DND-41 (cell line): Measurements from ENCODE around the gene PRRX2.

Experiments used
- ATAC-seq: fragments of 200-7000 bp; cut with Tn5 transposase; 3 replicates; pipeline ENCODE4 v1.9.1; 2021; ENCODE audit warnings: low read depth; ENCODE audit not compliant: insufficient read depth
- DNase-seq: peaks from one replicate; pipeline ENCODE4 v3.0.0-alpha.2; 2020
- H2AFZ ChIP-seq: 2 replicates; pipeline ENCODE4 v1.6.0; 2012; ENCODE audit warnings: low read depth, low read length
- H3K27ac ChIP-seq: 2 replicates; pipeline ENCODE4 v1.5.1; 2012; ENCODE audit warnings: low read length, inconsistent platforms
- H3K27me3 ChIP-seq: fragments of 200-600 bp; sonication (generic); 2 replicates; pipeline ENCODE4 v1.6.0; 2012; ENCODE audit warnings: low read length, mild to moderate bottlenecking, inconsistent platforms; ENCODE audit not compliant: insufficient read depth, poor library complexity
- H3K36me3 ChIP-seq: 2 replicates; pipeline ENCODE4 v1.5.1; 2012; ENCODE audit warnings: low read length, inconsistent platforms; ENCODE audit not compliant: insufficient read depth
- H3K4me1 ChIP-seq: 2 replicates; pipeline ENCODE4 v1.5.1; 2012; ENCODE audit warnings: mild to moderate bottlenecking, low read length; ENCODE audit not compliant: insufficient read depth
- H3K4me2 ChIP-seq: 2 replicates; pipeline ENCODE4 v1.6.0; 2012; ENCODE audit warnings: mild to moderate bottlenecking, moderate library complexity, low read length, inconsistent platforms; ENCODE audit not compliant: insufficient read depth
- H3K4me3 ChIP-seq, 2 experiments: fragments of 200-600 bp in 1 of 2; shearing (Covaris generic) in 1 of 2; 2 replicates each; pipeline ENCODE4 v1.5.1; 2012 to 2016; ENCODE audit warnings: inconsistent platforms in 2 of 2, low read length in 2 of 2, mild to moderate bottlenecking in 2 of 2, low read depth in 1 of 2, moderate library complexity in 1 of 2
- H3K79me2 ChIP-seq: 2 replicates; pipeline ENCODE4 v1.6.0; 2012; ENCODE audit warnings: low read length, inconsistent platforms; ENCODE audit not compliant: insufficient read depth
- H3K9ac ChIP-seq: 2 replicates; pipeline ENCODE4 v1.6.0; 2012; ENCODE audit warnings: low read depth, mild to moderate bottlenecking, inconsistent platforms, low read length, moderate library complexity
- H3K9me3 ChIP-seq: 2 replicates; pipeline ENCODE4 v1.5.1; 2012; ENCODE audit warnings: low read length, moderate library complexity, mild to moderate bottlenecking, inconsistent platforms; ENCODE audit not compliant: insufficient read depth, severe bottlenecking
- H4K20me1 ChIP-seq: 2 replicates; pipeline ENCODE4 v1.6.0; 2012; ENCODE audit warnings: low read length; ENCODE audit not compliant: insufficient read depth
- EZH2 ChIP-seq: IDR thresholded peaks from 3 replicates; pipeline ENCODE4 v1.6.1; 2012; ENCODE audit warnings: borderline replicate concordance, low read depth, mild to moderate bottlenecking, moderate library complexity, low read length, inconsistent platforms; ENCODE audit not compliant: severe bottlenecking
- TF ChIP-seq, protein P1 (sequence below): IDR thresholded peaks from 2 replicates; pipeline ENCODE4 v1.5.1; 2012; ENCODE audit warnings: borderline replicate concordance, low read length, moderate library complexity, mild to moderate bottlenecking; ENCODE audit not compliant: poor library complexity, severe bottlenecking; ENCODE audit errors: extremely low read depth

PRRX2 gene

GRCh38 chr9:129667378-129667777 is 1.9 kb downstream of the PRRX2 start:
- H3K9ac ChIP-seq, result no peak overlapping the region
- no peaks in the 10 kb centered on the region for H3K36me3 ChIP-seq
- no peaks in the 10 kb centered on the region for H3K9me3 ChIP-seq
- no peaks in the 10 kb centered on the region for H3K27me3 ChIP-seq
- no peak for DNase-seq
- no peaks in the 10 kb centered on the region for H4K20me1 ChIP-seq
- H3K4me3 ChIP-seq, result no peak overlapping the region
- no peaks in the 10 kb centered on the region for H3K79me2 ChIP-seq
- H3K27ac ChIP-seq, result no peak overlapping the region
- H2AFZ ChIP-seq, result no peak overlapping the region
- no peak for ATAC-seq
- TF ChIP-seq, protein P1, sequence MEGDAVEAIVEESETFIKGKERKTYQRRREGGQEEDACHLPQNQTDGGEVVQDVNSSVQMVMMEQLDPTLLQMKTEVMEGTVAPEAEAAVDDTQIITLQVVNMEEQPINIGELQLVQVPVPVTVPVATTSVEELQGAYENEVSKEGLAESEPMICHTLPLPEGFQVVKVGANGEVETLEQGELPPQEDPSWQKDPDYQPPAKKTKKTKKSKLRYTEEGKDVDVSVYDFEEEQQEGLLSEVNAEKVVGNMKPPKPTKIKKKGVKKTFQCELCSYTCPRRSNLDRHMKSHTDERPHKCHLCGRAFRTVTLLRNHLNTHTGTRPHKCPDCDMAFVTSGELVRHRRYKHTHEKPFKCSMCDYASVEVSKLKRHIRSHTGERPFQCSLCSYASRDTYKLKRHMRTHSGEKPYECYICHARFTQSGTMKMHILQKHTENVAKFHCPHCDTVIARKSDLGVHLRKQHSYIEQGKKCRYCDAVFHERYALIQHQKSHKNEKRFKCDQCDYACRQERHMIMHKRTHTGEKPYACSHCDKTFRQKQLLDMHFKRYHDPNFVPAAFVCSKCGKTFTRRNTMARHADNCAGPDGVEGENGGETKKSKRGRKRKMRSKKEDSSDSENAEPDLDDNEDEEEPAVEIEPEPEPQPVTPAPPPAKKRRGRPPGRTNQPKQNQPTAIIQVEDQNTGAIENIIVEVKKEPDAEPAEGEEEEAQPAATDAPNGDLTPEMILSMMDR, result no peak
- TF ChIP-seq EZH2, result no peak
- no peaks in the 10 kb centered on the region for H3K4me1 ChIP-seq
- H3K4me2 ChIP-seq, result no peak overlapping the region

- H3K27ac ChIP-seq, result no peak overlapping the region
- no peak overlapping the region for H3K4me3 ChIP-seq
- H3K9ac ChIP-seq, result no peak overlapping the region
- DNase-seq (no peak), ATAC-seq (no peak)
- no peaks in the 10 kb centered on the region for H3K27me3 ChIP-seq
- H3K4me2 ChIP-seq, result no peak overlapping the region
- H3K9me3 ChIP-seq, result no peaks in the 10 kb centered on the region
- no peaks in the 10 kb centered on the region for H3K79me2 ChIP-seq
- H4K20me1 ChIP-seq, result no peaks in the 10 kb centered on the region
- no peaks in the 10 kb centered on the region for H3K4me1 ChIP-seq
- H2AFZ ChIP-seq, result no peak overlapping the region
- no peaks in the 10 kb centered on the region for H3K36me3 ChIP-seq
- TF ChIP-seq, protein P1, result no peak
Measured at GRCh38 chr9:129667850-129668249, 2.4 kb downstream of the PRRX2 start.

- TF ChIP-seq, protein P1, result no peak
- TF ChIP-seq EZH2, result no peak
- no peaks in the 10 kb centered on the region for H4K20me1 ChIP-seq
- no peak for ATAC-seq
- no peak overlapping the region for H3K4me3 ChIP-seq
- no peak for DNase-seq
- H3K27ac ChIP-seq, result no peak overlapping the region
- H3K36me3 ChIP-seq, result no peaks in the 10 kb centered on the region
- no peak overlapping the region for H2AFZ ChIP-seq
- H3K9me3 ChIP-seq, result no peaks in the 10 kb centered on the region
- H3K4me1 ChIP-seq, result no peaks in the 10 kb centered on the region
- no peak overlapping the region for H3K9ac ChIP-seq
- H3K27me3 ChIP-seq, result no peaks in the 10 kb centered on the region
- H3K79me2 ChIP-seq, result no peaks in the 10 kb centered on the region
- no peak overlapping the region for H3K4me2 ChIP-seq
Measured at GRCh38 chr9:129669141-129669718, 3.8 kb downstream of the PRRX2 start.

- TF ChIP-seq EZH2, result no peak
- TF ChIP-seq, protein P1, result no peak
- Histone ChIP-seq H3K4me3 (no peak overlapping the region), H3K9ac (no peak overlapping the region), H3K9me3 (no peaks in the 10 kb centered on the region), H2AFZ (no peak overlapping the region), H3K27me3 (no peaks in the 10 kb centered on the region), H4K20me1 (no peaks in the 10 kb centered on the region), H3K27ac (no peak overlapping the region), H3K79me2 (no peaks in the 10 kb centered on the region), H3K4me2 (no peak overlapping the region), H3K36me3 (no peaks in the 10 kb centered on the region), H3K4me1 (no peaks in the 10 kb centered on the region)
- DNase-seq (no peak), ATAC-seq (no peak)
Measured at GRCh38 chr9:129669946-129670345, 4.5 kb downstream of the PRRX2 start.
